MM.1S (cell line): Measurements from ENCODE around the gene LARP7.

Experiments
- DNase-seq: peaks from one replicate; pipeline ENCODE4 v3.0.0-alpha.2; 2015
- H2AFZ ChIP-seq: fragments of 300-600 bp; sonication (generic); 2 replicates; pipeline ENCODE4 v1.6.0; 2016; ENCODE audit warnings: antibody characterized with exemption, low read length
- H3F3A ChIP-seq: fragments of 300-600 bp; sonication (generic); 2 replicates; pipeline ENCODE4 v1.6.1; 2016; ENCODE audit warnings: mild to moderate bottlenecking, antibody characterized with exemption, low read length, moderate library complexity, mixed read lengths; ENCODE audit not compliant: insufficient read depth
- H3K27ac ChIP-seq: fragments of 300-600 bp; sonication (generic); 2 replicates; pipeline ENCODE4 v1.5.1; 2016; ENCODE audit warnings: mild to moderate bottlenecking, low read length
- H3K27me3 ChIP-seq: fragments of 300-600 bp; sonication (generic); replicated peaks from 2 replicates; pipeline ENCODE4 v1.6.0; 2016; ENCODE audit warnings: low read length; ENCODE audit not compliant: insufficient read depth
- H3K36me3 ChIP-seq: fragments of 300-600 bp; sonication (generic); replicated peaks from 2 replicates; pipeline ENCODE4 v1.6.1; 2016; ENCODE audit warnings: mild to moderate bottlenecking, low read length, mixed read lengths; ENCODE audit not compliant: insufficient read depth
- H3K4me1 ChIP-seq: fragments of 300-600 bp; sonication (generic); 2 replicates; pipeline ENCODE4 v1.6.1; 2016; ENCODE audit warnings: low read length, mixed read lengths
- H3K4me2 ChIP-seq: fragments of 300-600 bp; sonication (generic); 2 replicates; pipeline ENCODE4 v1.6.0; 2016; ENCODE audit warnings: low read depth, low read length
- H3K4me3 ChIP-seq: fragments of 300-600 bp; sonication (generic); 2 replicates; pipeline ENCODE4 v1.5.1; 2016; ENCODE audit warnings: low read length, mixed read lengths
- H3K79me2 ChIP-seq: fragments of 300-600 bp; sonication (generic); 2 replicates; pipeline ENCODE4 v1.6.1; 2016; ENCODE audit warnings: mixed run types, low read length, mixed read lengths
- H3K9ac ChIP-seq: fragments of 300-600 bp; sonication (generic); 2 replicates; pipeline ENCODE4 v1.6.1; 2016; ENCODE audit warnings: low read length, mixed read lengths
- H3K9me2 ChIP-seq: fragments of 300-600 bp; sonication (generic); replicated peaks from 2 replicates; pipeline ENCODE4 v1.6.1; 2016; ENCODE audit warnings: mild to moderate bottlenecking, low read length, mixed read lengths; ENCODE audit not compliant: insufficient read depth
- H3K9me3 ChIP-seq: fragments of 300-600 bp; sonication (generic); replicated peaks from 2 replicates; pipeline ENCODE4 v1.6.1; 2016; ENCODE audit warnings: mild to moderate bottlenecking, low read length, mixed read lengths; ENCODE audit not compliant: insufficient read depth
- H4K20me1 ChIP-seq: fragments of 300-600 bp; sonication (generic); 2 replicates; pipeline ENCODE4 v1.6.1; 2016; ENCODE audit warnings: mild to moderate bottlenecking, low read length, moderate library complexity, mixed read lengths; ENCODE audit not compliant: insufficient read depth
- EZH2 ChIP-seq: fragments of 300-600 bp; sonication (generic); optimal IDR thresholded peaks from 2 replicates; pipeline ENCODE3; 2017; ENCODE audit warnings: low read depth, mild to moderate bottlenecking, antibody characterized with exemption, low read length, mixed read lengths
- EZH2phosphoT487 ChIP-seq: fragments of 300-600 bp; sonication (generic); IDR thresholded peaks from 2 replicates; pipeline ENCODE4 v1.6.1; 2018; ENCODE audit warnings: antibody characterized with exemption, low read length
- TF ChIP-seq, protein P1 (sequence below): fragments of 300-600 bp; sonication (generic); IDR thresholded peaks from 2 replicates; pipeline ENCODE4 v1.5.1; 2016; ENCODE audit warnings: antibody characterized with exemption, low read length, mixed read lengths

The LARP7 gene

DNA sequence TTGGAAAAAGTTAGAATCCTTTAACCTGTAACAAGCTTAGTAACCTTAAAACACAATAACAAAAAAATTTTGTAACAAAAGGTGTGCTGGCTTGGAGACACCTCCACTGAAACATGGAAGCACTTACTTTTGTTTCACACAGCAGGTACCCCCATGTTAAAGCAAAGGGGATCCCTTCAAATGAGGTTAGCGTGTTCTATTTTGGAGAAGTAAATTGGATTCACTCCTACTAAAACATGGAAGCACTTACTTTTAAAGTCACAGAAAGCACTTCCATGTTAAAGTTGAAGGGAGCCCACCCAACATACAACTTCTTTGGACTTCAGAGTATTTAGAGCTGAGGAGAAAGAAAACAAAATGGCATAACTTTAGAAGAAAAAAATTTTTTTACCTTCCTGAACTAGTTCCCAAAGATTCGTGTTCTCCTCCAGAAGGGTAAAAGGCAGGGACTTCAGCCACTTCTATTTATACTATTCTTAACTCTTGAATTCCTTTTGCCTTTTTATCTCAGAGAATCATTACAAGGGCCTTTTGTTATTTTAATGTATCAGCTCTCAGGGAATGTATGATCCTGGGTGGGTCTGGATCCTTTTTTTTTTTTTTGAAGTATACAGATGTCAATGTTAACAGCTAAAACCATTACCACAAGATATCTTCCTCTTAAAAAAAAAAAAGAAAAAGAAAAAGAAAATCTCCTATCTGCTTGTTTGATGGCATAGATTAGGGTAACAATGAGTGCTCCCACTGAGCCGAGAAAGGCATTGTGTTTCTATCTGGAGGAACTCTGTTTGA lies 11.5 kb downstream of the LARP7 start:
- peaks cover 5% of the 10 kb centered on the region; the same call in 1 of the 2 replicates for H3K4me1 ChIP-seq
- no peaks in the 10 kb centered on the region for H4K20me1 ChIP-seq
- TF ChIP-seq EZH2phosphoT487 (no peak), EZH2 (no peak)
- TF ChIP-seq, protein P1, sequence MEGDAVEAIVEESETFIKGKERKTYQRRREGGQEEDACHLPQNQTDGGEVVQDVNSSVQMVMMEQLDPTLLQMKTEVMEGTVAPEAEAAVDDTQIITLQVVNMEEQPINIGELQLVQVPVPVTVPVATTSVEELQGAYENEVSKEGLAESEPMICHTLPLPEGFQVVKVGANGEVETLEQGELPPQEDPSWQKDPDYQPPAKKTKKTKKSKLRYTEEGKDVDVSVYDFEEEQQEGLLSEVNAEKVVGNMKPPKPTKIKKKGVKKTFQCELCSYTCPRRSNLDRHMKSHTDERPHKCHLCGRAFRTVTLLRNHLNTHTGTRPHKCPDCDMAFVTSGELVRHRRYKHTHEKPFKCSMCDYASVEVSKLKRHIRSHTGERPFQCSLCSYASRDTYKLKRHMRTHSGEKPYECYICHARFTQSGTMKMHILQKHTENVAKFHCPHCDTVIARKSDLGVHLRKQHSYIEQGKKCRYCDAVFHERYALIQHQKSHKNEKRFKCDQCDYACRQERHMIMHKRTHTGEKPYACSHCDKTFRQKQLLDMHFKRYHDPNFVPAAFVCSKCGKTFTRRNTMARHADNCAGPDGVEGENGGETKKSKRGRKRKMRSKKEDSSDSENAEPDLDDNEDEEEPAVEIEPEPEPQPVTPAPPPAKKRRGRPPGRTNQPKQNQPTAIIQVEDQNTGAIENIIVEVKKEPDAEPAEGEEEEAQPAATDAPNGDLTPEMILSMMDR = no peak
- H3K36me3 ChIP-seq = peaks cover 13% of the 10 kb centered on the region
- H2AFZ ChIP-seq = no peak overlapping the region
- no peak overlapping the region for H3K4me2 ChIP-seq
- peaks cover 6% of the 10 kb centered on the region; the same call in 1 of the 2 replicates for H3F3A ChIP-seq
- DNase-seq = no peak
- no peak overlapping the region for H3K27ac ChIP-seq
- H3K9me2 ChIP-seq = no peaks in the 10 kb centered on the region
- H3K79me2 ChIP-seq = no peaks in the 10 kb centered on the region
- no peak overlapping the region for H3K9ac ChIP-seq
- H3K4me3 ChIP-seq = no peak overlapping the region
- H3K27me3 ChIP-seq = no peaks in the 10 kb centered on the region
- H3K9me3 ChIP-seq = no peaks in the 10 kb centered on the region

DNA sequence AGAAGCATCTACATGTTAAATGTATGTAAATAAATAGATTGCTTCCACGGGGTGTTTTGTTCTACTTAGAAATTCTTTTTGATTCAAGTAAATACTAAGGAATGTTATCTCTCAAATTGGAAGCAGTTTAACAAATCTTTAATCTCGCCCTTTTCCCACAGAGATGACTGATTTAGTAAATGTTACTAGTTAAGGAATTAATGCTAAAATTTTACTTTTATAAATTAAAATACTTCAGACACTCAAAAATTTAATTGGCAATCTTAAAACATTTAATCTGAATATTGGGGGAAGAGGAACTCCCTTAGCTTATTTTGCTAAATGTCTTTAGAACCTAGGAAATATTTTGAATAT lies 12.1 kb downstream of the LARP7 start:
- Histone ChIP-seq H3K4me1 (no peaks in the 10 kb centered on the region), H2AFZ (no peak overlapping the region), H3K27me3 (no peaks in the 10 kb centered on the region), H3K79me2 (no peaks in the 10 kb centered on the region), H3K27ac (no peak overlapping the region), H3K9ac (no peak overlapping the region), H3K9me3 (no peaks in the 10 kb centered on the region), H3K4me2 (no peak overlapping the region), H3K9me2 (no peaks in the 10 kb centered on the region), H4K20me1 (no peaks in the 10 kb centered on the region), H3K36me3 (peaks cover 13% of the 10 kb centered on the region), H3K4me3 (no peak overlapping the region), H3F3A (0 out of 2 replicates have a peak, but pooled peaks cover 3% of the 10 kb centered on the region)
- TF ChIP-seq EZH2phosphoT487 (no peak), EZH2 (no peak)
- TF ChIP-seq, protein P1 = no peak
- DNase-seq = no peak

DNA sequence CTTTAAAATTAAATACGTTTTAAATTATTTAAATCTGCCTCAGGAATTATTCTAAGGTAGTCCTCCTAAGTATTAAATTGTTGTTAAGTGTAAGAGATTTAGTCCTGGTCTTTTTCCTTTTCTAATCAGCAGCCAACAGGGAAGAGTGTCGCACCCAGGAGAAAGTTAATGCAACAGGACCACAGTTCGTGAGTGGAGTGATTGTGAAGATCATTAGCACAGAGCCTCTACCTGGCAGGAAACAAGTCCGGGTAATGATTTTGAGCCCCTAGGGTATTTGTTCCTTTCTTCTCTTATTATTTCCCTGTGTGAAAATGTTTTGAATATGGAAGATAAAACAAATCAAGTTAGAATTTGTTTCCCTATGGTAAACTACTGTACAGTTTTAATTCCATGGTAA lies 13.4 kb downstream of the LARP7 start:
- Histone ChIP-seq H3K4me2 (no peak overlapping the region), H3K9ac (no peak overlapping the region)
- DNase-seq = no peak

More for the DNA sequence above, 13.4 kb downstream of the LARP7 start:
- H3K27me3 ChIP-seq = no peaks in the 10 kb centered on the region
- no peaks in the 10 kb centered on the region for H3K4me1 ChIP-seq
- no peak overlapping the region for H2AFZ ChIP-seq
- H3K79me2 ChIP-seq = no peaks in the 10 kb centered on the region
- no peaks in the 10 kb centered on the region for H3F3A ChIP-seq
- peaks cover 15% of the 10 kb centered on the region for H3K36me3 ChIP-seq
- H3K4me3 ChIP-seq = no peak overlapping the region
- H3K9me2 ChIP-seq = no peaks in the 10 kb centered on the region
- no peaks in the 10 kb centered on the region for H4K20me1 ChIP-seq
- no peaks in the 10 kb centered on the region for H3K9me3 ChIP-seq
- no peak overlapping the region for H3K27ac ChIP-seq
- TF ChIP-seq EZH2 = no peak
- TF ChIP-seq EZH2phosphoT487 = no peak
- TF ChIP-seq, protein P1 = no peak
